B cell (primary cell): Measurements from ENCODE around the gene PLD5. TPM values are rescaled to one million over a fixed set of nuclear protein-coding genes. Genes with fewer than 3 reads are reported as not detected.
"Not testable (repeated sequence)": the region's sequence is repeated elsewhere in the genome, so short reads cannot be mapped to it uniquely, and the experiment has no call there.

Experiments
- ATAC-seq: fragments of 200-7000 bp; cut with Tn5 transposase; one replicate; pipeline ENCODE4 v1.10.0; 2021; ENCODE audit warnings: low read depth, mild to moderate bottlenecking, moderate number of reproducible peaks, moderate library complexity
- CTCF ChIA-PET: fragments of 350-600 bp; sonication (Branson Sonifier 250); formaldehyde crosslinking; loops from one replicate; lab custom pipeline; 2021; ENCODE audit warnings: antibody characterized with exemption, inconsistent platforms; lab: Charles Lee
- POLR2A ChIA-PET: fragments of 350-600 bp; sonication (Branson Sonifier 250); formaldehyde crosslinking; loops from one replicate; lab custom pipeline; 2021; ENCODE audit warnings: antibody characterized with exemption; lab: Charles Lee
- DNase-seq: peaks from one replicate; pipeline ENCODE4 v3.0.0; 2013
- H2AFZ ChIP-seq: 2 replicates; pipeline ENCODE4 v1.6.1; 2012; ENCODE audit warnings: mild to moderate bottlenecking, low read depth, low read length; ENCODE audit not compliant: insufficient read depth, poor library complexity, severe bottlenecking
- H3K27ac ChIP-seq, 2 donors: 1 replicate in 1 of 2; 2 replicates in 1 of 2; pipeline ENCODE4 v1.5.1; 2012 to 2013; ENCODE audit warnings: low read length in 2 of 2, mild to moderate bottlenecking in 2 of 2, moderate library complexity in 1 of 2
- H3K27me3 ChIP-seq, 4 experiments: fragments of 200-600 bp in 1 of 4; sonication (generic) in 1 of 4; replicated peaks in 1 of 4; 1 replicate in 2 of 4; 2 replicates in 2 of 4; pipeline versions ENCODE4 v1.6.1 to v1.7.0; 2013 to 2016; ENCODE audit warnings: low read length in 3 of 4, mild to moderate bottlenecking in 2 of 4, mixed read lengths in 1 of 4, moderate library complexity in 1 of 4; ENCODE audit not compliant: insufficient read depth in 4 of 4, control insufficient read depth in 3 of 4; ENCODE audit errors: control extremely low read depth in 1 of 4
- H3K36me3 ChIP-seq, 2 experiments: replicated peaks in 1 of 2; 1 replicate in 1 of 2; 2 replicates in 1 of 2; pipeline versions ENCODE4 v1.6.1 to v1.7.1; 2013; ENCODE audit warnings: low read length in 1 of 2; ENCODE audit not compliant: insufficient read depth in 2 of 2, control insufficient read depth in 1 of 2; ENCODE audit errors: control extremely low read depth in 1 of 2, extremely low read depth in 1 of 2
- H3K4me1 ChIP-seq, 2 donors: fragments of 200-600 bp in 1 of 2; sonication (generic) in 1 of 2; 1 replicate in 1 of 2; 2 replicates in 1 of 2; pipeline versions ENCODE4 v1.5.1 to v1.6.1; 2013 to 2017; ENCODE audit warnings: low read length in 2 of 2; ENCODE audit not compliant: control insufficient read depth in 2 of 2, insufficient read depth in 2 of 2
- H3K4me2 ChIP-seq: replicated peaks from 2 replicates; pipeline ENCODE3; 2012; ENCODE audit warnings: mild to moderate bottlenecking, low read depth, low read length; ENCODE audit not compliant: poor library complexity, severe bottlenecking
- H3K4me3 ChIP-seq, 5 experiments: fragments of 200-600 bp in 1 of 5; sonication (generic) in 1 of 5; 1 replicate in 3 of 5; 2 replicates in 2 of 5; pipeline versions ENCODE4 v1.5.1 to v1.7.0; 2011 to 2016; ENCODE audit warnings: low read length in 4 of 5, mild to moderate bottlenecking in 4 of 5, low read depth in 2 of 5, control low read depth in 1 of 5, moderate library complexity in 1 of 5; ENCODE audit not compliant: insufficient read depth in 1 of 5; ENCODE audit errors: control extremely low read depth in 1 of 5, extremely low read depth in 1 of 5
- H3K79me2 ChIP-seq: fragments of 200-600 bp; sonication (generic); one replicate; pipeline ENCODE4 v1.6.0; 2016; ENCODE audit warnings: low read length; ENCODE audit not compliant: control insufficient read depth, insufficient read depth
- H3K9ac ChIP-seq: fragments of 200-600 bp; sonication (generic); 2 replicates; pipeline ENCODE4 v1.6.1; 2017; ENCODE audit warnings: mild to moderate bottlenecking, low read length, moderate library complexity
- H3K9me3 ChIP-seq, 3 donors: one replicate each; pipeline versions ENCODE4 v1.6.1 to v1.7.1; 2013; ENCODE audit warnings: low read length in 2 of 3; ENCODE audit not compliant: control insufficient read depth in 2 of 3, insufficient read depth in 1 of 3; ENCODE audit errors: control extremely low read depth in 1 of 3
- H4K20me1 ChIP-seq: 2 replicates; pipeline ENCODE4 v1.6.0; 2012; ENCODE audit warnings: mild to moderate bottlenecking, low read length; ENCODE audit not compliant: insufficient read depth, control insufficient read depth, poor library complexity, severe bottlenecking
- H3K27ac Mint-ChIP-seq: one replicate; pipeline ENCODE4 v1.8.0; 2021; ENCODE audit warnings: mixed read lengths
- H3K27me3 Mint-ChIP-seq: one replicate; pipeline ENCODE4 v1.8.0; 2021; ENCODE audit warnings: mixed read lengths
- H3K4me1 Mint-ChIP-seq: one replicate; pipeline ENCODE4 v1.8.0; 2021; ENCODE audit warnings: mixed read lengths
- H3K4me3 Mint-ChIP-seq: one replicate; pipeline ENCODE4 v1.8.0; 2021; ENCODE audit warnings: mixed read lengths
- H3K9me3 Mint-ChIP-seq: one replicate; pipeline ENCODE4 v1.8.0; 2022; ENCODE audit warnings: mixed read lengths; ENCODE audit not compliant: insufficient read depth
- CTCF ChIP-seq: fragments of 200-600 bp; IDR thresholded peaks from one replicate; pipeline ENCODE4 v1.8.0; 2022; ENCODE audit warnings: antibody characterized with exemption, mild to moderate bottlenecking
- EZH2 ChIP-seq: IDR thresholded peaks from 2 replicates; pipeline ENCODE4 v1.6.1; 2012; ENCODE audit warnings: borderline replicate concordance, low read depth, mild to moderate bottlenecking, moderate library complexity, low read length; ENCODE audit not compliant: insufficient read depth, poor library complexity, severe bottlenecking
- WGBS: methylation state at CpG from one replicate; pipeline ENCODE4 v1.1.5; 2013; ENCODE audit warnings: missing lambda C conversion rate; ENCODE audit not compliant: insufficient coverage; 5-methylcytosine and 5-hydroxymethylcytosine counted together
- intact Hi-C: fragments of 100-400 bp; cut with micrococcal nuclease; formaldehyde crosslinking; loops from one replicate; pipeline ENCODE4 v1.10.0; 2022
- polyA plus RNA-seq: library from polyadenylated mRNA; depleted of rRNA; stranded (reverse); fragments of >200 nt; gene quantifications from 2 replicates; pipeline ENCODE4 v1.2.3, GENCODE V29; 2012
- total RNA-seq, 2 donors: library from RNA; stranded (reverse); fragments of 120-200 nt in 1 of 2; gene quantifications; 1 replicate in 1 of 2; 2 replicates in 1 of 2; pipeline versions ENCODE4 v1.2.3 to v1.2.4, GENCODE V29; 2013 to 2022

The PLD5 gene
- total and polyA plus RNA-seq, 2 donors (not counting 1 experiment from before 2014, with no cell fraction given): 0.37 to 1.9 TPM

- H3K4me3 Mint-ChIP-seq: no peak overlapping the region
- no peaks in the 10 kb centered on the region for H3K27me3 ChIP-seq
- no peaks in the 10 kb centered on the region for H3K79me2 ChIP-seq
- intact Hi-C loops: no loop called here
- ChIA-PET CTCF (interaction anchor here (1.2 kb wide), 1 partner anchor 9 kb away, joined by 3 read pairs; no protein-coding TSS in a partner anchor), POLR2A (no interaction called here)
- TF ChIP-seq CTCF: no peak
- no peak for TF ChIP-seq EZH2
- H3K27me3 Mint-ChIP-seq: no peaks in the 10 kb centered on the region
- no peak overlapping the region for H3K9ac ChIP-seq
- DNase-seq: no peak
- peaks cover 2% of the 10 kb centered on the region for H3K9me3 Mint-ChIP-seq
- H2AFZ ChIP-seq: no peak overlapping the region
- no peak for ATAC-seq
- H3K4me2 ChIP-seq: no peak overlapping the region
- no peaks in the 10 kb centered on the region for H3K4me1 Mint-ChIP-seq
- H3K9me3 ChIP-seq: peaks cover 0 to 5% (median 0%) of the 10 kb centered on the region in 3 donors
- H3K27ac Mint-ChIP-seq: no peak overlapping the region
- H3K27ac ChIP-seq: no peak overlapping the region
- WGBS: 85% methylated on average over 7 of the region's 11 CpGs
- no peak overlapping the region for H3K4me3 ChIP-seq
- no peaks in the 10 kb centered on the region for H3K36me3 ChIP-seq
- no peaks in the 10 kb centered on the region for H3K4me1 ChIP-seq
- no peaks in the 10 kb centered on the region for H4K20me1 ChIP-seq
These were observed 313.1 kb downstream of the PLD5 start for GRCh38 chr1:242211254-242212022.

GRCh38 chr1:242210316-242210715 is 314.2 kb downstream of the PLD5 start:
- intact Hi-C loops, H3K9me3 ChIP-seq, H3K4me1 ChIP-seq, H2AFZ ChIP-seq, H3K79me2 ChIP-seq, H3K9ac ChIP-seq, CTCF ChIA-PET, H3K4me2 ChIP-seq, ATAC-seq, H3K27me3 ChIP-seq, H3K4me3 ChIP-seq, H3K27ac Mint-ChIP-seq, H3K27ac ChIP-seq, DNase-seq, H3K4me1 Mint-ChIP-seq, POLR2A ChIA-PET, H3K9me3 Mint-ChIP-seq, H3K4me3 Mint-ChIP-seq, H3K27me3 Mint-ChIP-seq, H4K20me1 ChIP-seq, H3K36me3 ChIP-seq: not testable (repeated sequence)
- WGBS: 72% methylated on average over 7 of the region's 7 CpGs
